Middle frontal gyrus (tissue), 1 donor: ENCODE results near the gene ARID1B.

Experiments
- DNase-seq: peaks from one replicate; pipeline ENCODE4 v3.0.0-alpha.2; 2015; ENCODE audit warnings: low spot score; ENCODE audit errors: extremely low spot score

The ARID1B gene

GRCh38 chr6:156773935-156774852 lies 3.0 kb upstream of the ARID1B start:
- DNase-seq: no peak

DNA sequence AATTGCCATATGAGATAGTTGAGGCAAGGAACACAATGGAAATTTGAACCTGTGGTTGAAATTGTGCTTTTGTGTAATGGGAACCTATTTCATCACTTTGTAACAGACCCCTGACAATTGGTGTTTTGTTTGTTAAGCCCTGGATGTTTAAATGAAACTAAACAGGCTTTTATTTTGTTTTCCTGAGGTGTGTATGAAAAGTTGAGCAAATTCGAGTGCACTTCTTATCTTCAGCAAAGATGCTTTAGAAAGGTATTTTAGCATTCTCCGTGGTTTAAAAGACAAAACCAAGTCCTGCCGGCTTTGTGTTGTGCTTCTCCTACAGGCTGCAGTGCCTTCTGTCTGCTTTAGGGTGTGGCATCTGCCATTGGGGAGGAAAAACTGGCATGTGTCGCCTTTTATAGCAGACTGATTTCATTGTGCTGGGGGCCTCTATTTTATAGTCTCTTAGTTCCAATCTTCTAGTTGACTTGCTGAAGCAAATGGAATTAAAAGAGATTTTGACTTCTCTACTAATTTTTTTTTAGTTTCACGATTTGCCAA lies 2.2 kb upstream of the ARID1B start:
- no peak for DNase-seq

- DNase-seq: no peak
Observed at GRCh38 chr6:156775717-156776116, 1.5 kb upstream of the ARID1B start.

DNA sequence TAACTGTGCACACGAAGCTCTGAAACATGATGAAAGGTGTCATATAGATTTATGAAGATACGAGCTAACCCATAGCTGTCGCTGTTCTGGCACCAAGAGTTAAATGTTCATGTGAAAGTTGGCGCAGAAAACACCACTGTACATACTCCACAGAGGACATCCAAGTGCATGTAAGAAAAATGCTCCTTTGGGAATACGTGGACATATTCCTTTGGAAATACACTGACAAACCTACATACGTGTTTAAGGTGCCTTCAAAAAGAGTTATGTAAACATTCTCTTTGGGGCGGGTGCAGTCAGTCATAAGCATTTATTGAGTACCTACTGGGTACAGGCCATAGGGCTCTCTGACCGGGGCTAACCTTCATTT lies 723 bp upstream of the ARID1B start:
- DNase-seq: no peak

GRCh38 chr6:156777577-156778453 lies 637 bp downstream of the ARID1B start:
- DNase-seq: no peak

DNA sequence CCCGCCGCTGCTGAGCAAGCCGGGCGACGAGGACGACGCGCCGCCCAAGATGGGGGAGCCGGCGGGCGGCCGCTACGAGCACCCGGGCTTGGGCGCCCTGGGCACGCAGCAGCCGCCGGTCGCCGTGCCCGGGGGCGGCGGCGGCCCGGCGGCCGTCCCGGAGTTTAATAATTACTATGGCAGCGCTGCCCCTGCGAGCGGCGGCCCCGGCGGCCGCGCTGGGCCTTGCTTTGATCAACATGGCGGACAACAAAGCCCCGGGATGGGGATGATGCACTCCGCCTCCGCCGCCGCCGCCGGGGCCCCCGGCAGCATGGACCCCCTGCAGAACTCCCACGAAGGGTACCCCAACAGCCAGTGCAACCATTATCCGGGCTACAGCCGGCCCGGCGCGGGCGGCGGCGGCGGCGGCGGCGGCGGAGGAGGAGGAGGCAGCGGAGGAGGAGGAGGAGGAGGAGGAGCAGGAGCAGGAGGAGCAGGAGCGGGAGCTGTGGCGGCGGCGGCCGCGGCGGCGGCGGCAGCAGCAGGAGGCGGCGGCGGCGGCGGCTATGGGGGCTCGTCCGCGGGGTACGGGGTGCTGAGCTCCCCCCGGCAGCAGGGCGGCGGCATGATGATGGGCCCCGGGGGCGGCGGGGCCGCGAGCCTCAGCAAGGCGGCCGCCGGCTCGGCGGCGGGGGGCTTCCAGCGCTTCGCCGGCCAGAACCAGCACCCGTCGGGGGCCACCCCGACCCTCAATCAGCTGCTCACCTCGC lies 1.5 kb downstream of the ARID1B start:
- DNase-seq: no peak

DNA sequence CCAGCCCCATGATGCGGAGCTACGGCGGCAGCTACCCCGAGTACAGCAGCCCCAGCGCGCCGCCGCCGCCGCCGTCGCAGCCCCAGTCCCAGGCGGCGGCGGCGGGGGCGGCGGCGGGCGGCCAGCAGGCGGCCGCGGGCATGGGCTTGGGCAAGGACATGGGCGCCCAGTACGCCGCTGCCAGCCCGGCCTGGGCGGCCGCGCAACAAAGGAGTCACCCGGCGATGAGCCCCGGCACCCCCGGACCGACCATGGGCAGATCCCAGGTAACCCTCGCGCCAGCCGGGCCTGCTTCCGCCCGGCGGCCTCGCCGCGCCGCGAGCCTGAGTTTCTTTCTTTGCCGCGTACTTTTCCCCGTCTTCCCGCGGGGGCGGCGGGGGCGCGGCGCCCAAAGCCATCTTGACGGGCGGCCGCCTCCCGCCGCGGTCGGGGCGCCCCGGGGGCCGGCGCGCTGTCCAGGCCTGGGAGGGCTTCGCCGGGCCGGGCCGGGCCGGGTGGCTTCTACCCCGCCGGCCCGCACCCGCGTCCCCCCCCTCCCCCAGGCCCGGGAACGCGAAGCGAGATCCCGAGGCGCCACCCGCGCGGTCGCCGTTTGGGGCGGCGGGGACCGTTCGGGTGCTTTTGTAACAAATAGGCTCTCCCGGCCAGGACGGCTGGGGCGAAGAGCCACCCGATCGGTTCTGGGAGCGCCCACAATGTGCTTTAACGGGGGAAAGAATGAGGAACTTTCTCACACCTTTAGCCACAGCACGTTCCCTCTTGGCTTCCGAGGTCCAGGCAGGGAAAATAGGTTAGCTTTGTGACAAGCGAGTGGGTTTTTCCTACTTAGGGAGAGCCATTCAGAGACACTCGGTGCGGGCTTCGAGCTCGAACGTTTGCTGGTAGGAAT lies 2.3 kb downstream of the ARID1B start:
- DNase-seq: no peak

DNA sequence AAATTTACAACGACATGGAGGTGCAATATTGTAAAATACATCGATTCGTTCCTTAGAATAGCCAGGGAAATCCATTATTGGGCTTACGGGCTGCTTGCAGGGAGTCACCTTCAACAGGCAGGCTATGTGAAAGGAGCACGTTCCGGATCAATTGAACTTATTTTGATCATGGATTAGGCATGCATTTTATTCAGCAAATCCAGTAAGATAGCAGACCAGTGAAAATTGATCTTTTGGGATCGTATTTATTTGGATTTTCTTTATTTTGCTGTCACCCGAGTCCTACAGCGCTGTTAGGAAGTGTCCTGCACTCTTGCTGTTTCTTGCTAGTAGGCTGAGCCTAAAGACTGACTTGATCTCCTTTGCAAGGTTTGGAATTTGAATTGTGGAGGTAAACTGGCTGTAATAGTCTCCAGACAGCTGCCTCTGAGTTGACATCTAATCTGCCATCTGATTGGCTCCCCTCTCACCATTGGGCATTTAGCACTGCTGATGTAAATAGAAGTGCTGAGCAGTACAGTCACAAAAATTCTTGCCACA lies 3.0 kb downstream of the ARID1B start:
- DNase-seq: peak; percentile 72

DNA sequence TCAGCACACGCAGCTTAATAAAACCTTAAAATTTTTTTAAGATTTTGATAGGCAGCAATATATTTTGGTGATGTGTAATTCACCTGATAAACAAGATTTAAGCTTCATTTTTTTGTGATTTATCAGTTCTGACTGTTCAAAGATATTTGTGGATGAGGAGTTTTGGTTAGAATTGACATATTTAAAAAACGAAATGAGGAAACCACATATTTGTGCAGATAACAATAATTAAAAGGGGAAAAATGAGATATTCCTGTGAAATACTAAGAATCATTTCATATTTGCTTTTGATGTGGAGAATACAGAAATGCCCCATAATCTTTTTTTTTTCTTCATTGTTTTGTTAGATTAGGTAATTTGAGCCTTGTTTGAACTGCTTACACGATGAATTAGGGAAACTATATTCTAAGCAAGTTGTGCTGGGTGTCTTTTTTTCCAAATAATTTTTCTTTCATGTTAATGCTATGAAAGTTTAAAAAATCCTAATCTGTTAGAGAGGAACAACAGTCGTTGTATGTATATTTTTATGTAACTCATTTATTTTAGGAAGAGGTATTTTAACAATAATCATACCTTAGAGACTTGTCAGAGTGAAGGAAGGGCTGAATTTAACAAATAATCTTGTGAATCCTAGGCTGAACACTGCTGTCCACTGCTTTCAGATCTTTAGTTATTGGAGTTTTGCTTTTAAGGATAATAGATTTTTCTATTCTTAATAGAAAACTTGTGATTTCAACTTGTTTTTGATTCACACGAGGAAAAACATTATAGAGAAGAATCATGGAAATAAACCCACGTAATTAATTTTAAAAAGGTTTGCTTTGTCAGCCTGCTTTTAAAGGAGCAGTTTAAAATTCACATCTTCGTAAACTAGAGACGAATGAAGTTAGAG lies 4.0 kb downstream of the ARID1B start:
- no peak for DNase-seq

DNA sequence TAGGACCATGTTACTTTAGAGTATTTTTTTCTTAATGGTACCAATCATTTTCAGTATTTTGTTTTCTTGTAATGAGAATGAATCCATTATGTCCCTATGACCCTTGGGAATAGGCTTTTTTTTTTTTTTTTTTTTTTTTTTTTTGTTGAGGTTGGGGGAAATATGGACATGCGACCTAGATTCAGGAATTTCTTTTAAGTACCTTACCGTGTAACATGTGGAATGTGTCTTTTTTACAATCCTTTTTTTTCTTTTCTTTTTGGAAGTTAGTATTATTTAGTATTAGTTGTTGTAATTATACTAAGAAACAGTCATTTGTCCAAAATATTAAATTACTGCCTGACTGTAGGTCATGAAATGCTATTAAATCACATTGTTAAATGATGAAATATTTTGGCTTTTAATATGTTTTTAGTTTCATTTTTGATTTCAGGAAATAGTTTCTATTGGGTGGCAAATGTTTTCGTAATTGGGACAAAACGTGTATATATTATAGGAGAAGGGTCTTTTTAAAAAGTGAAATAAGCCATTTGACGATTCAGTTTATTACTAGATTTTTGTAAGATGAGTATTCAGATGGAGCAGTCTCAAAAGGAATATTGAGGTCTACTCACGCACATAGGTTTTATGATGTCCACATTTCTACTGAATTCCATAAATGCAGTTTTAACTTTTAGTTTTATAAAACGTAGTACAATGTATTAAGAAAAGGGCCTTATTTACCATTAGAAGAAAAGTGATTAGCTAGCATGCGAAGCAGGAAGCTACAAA lies 4.9 kb downstream of the ARID1B start:
- DNase-seq: no peak

DNA sequence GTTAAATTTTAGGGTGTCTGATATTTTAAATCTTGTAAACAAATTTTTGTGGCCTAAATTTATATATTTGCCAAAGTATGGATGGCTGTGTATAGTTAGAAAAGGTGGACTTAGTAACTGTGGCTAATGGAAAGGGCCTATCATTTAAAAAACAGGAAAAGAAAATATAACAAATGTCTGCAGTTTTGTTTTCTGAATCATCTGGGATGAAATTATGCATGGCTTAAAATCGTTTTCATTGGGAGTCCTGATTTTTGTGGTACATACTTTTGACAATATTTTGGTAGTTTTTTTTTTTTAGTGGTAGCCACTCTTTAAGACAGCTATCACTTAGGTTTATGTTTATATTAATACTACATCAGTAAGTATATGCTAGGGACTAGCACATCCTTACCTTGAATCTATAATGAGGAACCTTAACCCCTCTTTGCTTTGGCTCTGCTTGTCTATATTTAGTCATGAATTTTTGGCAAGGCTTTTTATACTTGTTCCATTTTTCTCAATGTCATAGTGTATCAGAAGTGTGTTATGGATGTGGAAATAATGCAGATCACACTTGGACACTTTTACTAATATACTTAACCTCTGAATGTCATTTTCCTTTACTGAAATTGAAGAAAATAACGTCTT lies 5.6 kb downstream of the ARID1B start:
- no peak for DNase-seq

DNA sequence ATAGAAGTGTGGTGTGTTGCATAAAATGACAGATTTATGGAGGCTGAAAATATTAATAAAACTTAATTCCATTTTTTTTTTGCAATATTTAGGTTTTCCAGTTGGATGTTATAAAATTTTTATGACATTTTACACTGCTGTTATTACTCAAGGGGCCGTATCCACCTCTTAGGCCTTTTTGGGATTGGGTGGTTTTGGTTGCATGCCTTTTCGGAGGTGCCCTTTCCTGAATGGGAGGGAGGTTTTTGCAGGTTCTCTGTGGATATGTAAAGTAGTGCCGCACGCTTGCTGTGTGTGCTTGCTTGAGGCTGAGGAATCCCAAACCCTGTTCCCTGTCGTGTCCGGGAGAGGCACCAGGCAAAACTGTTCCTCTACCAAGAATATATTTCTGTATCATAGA lies 6.8 kb downstream of the ARID1B start:
- no peak for DNase-seq

DNA sequence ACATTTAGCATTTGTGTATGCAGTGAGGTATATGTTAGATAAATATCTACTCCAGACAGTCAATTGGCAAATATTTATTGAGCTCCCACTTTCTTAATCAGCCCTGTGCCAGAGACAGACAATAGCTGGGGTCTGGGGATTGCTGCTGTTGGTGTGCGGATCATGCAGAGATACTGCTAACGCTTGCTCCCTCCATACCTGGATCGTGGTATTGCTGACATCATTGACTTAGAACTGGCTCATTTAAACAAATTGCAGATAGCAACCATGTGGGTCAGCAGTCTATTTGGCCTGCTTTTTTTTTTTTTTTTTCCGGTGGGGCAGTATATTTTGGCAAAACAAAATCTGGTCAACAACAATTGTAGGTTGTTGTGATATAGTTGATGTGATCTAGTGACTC lies 9.5 kb downstream of the ARID1B start:
- DNase-seq: no peak

- DNase-seq: no peak
Observed at GRCh38 chr6:156787569-156788492, 10.7 kb downstream of the ARID1B start.

GRCh38 chr6:156789081-156789943 lies 12.1 kb downstream of the ARID1B start:
- DNase-seq: no peak
